ENCODE measurements around the gene DCBLD2.

DCBLD2 gene

DNA sequence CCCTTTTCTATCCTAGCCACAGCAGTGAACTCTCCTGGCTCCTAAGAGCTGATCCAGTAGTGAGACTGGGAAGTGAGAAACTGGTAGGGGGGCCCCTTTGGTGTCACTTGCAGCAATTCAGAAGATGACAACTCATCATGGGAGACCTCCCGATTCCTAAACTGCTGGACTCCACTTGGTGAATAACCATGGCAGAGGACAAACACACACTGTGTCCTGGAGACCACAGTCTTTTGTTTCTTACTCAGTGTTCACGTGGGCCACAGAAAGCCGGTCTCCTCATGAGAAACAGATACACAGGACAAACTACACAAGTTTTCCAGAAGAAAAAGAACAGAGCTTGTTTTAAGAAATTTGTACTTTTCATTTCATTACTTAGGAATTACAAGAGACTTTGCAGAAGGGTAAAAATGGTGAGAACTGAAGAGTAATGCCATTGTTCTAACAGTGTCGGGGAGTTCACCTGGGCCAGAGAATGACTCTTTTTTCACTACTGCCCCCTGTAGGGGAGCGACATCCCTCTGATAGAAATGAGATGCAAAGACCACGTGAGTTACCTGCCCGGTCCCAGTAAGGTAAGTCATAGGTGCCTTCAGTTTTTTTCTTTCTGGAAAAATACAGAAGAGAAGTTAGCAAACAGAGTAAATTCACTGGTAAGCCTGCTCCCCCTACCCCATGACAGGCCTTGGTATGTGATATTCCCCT is 100.3 kb downstream of the DCBLD2 start:
- WGBS (ENCODE audit: extremely low coverage, insufficient coverage, insufficient read length), result no CpG with 5 or more reads among the region's 7 CpGs
- H2BK12ac ChIP-seq (ENCODE audit: low read length), result no peak overlapping the region
- DNase-seq, result peak in 1 of 2 donors; percentile 64

GRCh38 chr3:98800401-98800800 is 101.1 kb downstream of the DCBLD2 start:
- no peaks in the 10 kb centered on the region for H3K4me1 ChIP-seq (ENCODE audit: control insufficient read depth in 1 of 2, insufficient read depth in 2 of 2, low read length in 2 of 2)

More for the DNA sequence above, 100.3 kb downstream of the DCBLD2 start:
- no peak overlapping the region for H3K9ac ChIP-seq (ENCODE audit: low read length)
- H3K9me3 ChIP-seq (ENCODE audit: insufficient read depth, low read depth, low read length), result no peaks in the 10 kb centered on the region
- no peaks in the 10 kb centered on the region for H3K79me1 ChIP-seq (ENCODE audit: low read length)
- no peak overlapping the region for H2AFZ ChIP-seq (ENCODE audit: insufficient read depth, low read length, poor library complexity)
- H3K4ac ChIP-seq (ENCODE audit: low read depth, low read length), result no peak overlapping the region
- H3K4me1 ChIP-seq (ENCODE audit: control insufficient read depth in 1 of 2, insufficient read depth in 2 of 2, low read length in 2 of 2), result no peaks in the 10 kb centered on the region
- H2BK120ac ChIP-seq (ENCODE audit: insufficient read depth, low read length, poor library complexity), result no peak overlapping the region
- H3K27ac ChIP-seq (ENCODE audit: low read depth, low read length), result no peak overlapping the region
- peaks cover 6 to 7% of the 10 kb centered on the region in 2 experiments for H3K36me3 ChIP-seq (ENCODE audit: control insufficient read depth in 1 of 2, insufficient read depth in 2 of 2, low read length in 2 of 2)
- no peak overlapping the region for H3K18ac ChIP-seq (ENCODE audit: low read length)
- H4K8ac ChIP-seq (ENCODE audit: low read depth, low read length), result no peak overlapping the region
- no peaks in the 10 kb centered on the region for H3K79me2 ChIP-seq (ENCODE audit: control insufficient read depth, insufficient read depth, low read length, poor library complexity)
- H2AK5ac ChIP-seq (ENCODE audit: low read length), result no peak overlapping the region
- H3K14ac ChIP-seq (ENCODE audit: low read length), result no peak overlapping the region
- no peak overlapping the region for H3K23ac ChIP-seq (ENCODE audit: low read length)
- no peak overlapping the region for H4K91ac ChIP-seq (ENCODE audit: low read depth, low read length)
- no peak overlapping the region for H4K12ac ChIP-seq (ENCODE audit: low read depth, low read length)
- no peak overlapping the region for H3K4me3 ChIP-seq (ENCODE audit: low read depth, low read length)
- H3K27me3 ChIP-seq (ENCODE audit: insufficient read depth, low read length), result no peaks in the 10 kb centered on the region
- no peak overlapping the region for H2BK5ac ChIP-seq (ENCODE audit: low read depth, low read length, poor library complexity)
- no peak overlapping the region for H3K4me2 ChIP-seq (ENCODE audit: low read length)

DNA sequence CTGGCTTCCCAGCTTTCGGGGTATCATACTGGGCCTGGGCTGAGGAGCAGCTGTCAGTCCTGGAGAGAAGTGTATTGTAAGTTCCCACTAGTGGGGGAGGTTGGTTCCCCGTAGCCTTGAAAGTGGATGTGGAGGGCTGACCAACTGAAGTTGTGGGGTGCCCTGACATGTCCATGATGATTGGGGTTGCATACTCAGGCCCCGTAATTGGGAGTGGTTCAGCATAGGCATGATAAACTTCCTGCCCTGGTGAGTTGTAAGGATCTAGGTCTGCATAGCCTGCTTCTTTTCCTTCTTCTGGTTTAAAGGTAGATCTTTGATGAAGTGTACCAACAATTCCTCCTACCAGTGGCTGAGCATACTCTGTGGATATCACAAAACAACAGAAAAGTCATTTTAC is 102.0 kb downstream of the DCBLD2 start:
- no peak overlapping the region for H3K4ac ChIP-seq (ENCODE audit: low read depth, low read length)
- H3K4me2 ChIP-seq (ENCODE audit: low read length), result no peak overlapping the region
- H3K14ac ChIP-seq (ENCODE audit: low read length), result no peak overlapping the region
- H3K27ac ChIP-seq (ENCODE audit: low read depth, low read length), result no peak overlapping the region
- no peak overlapping the region for H2BK120ac ChIP-seq (ENCODE audit: insufficient read depth, low read length, poor library complexity)
- H4K91ac ChIP-seq (ENCODE audit: low read depth, low read length), result no peak overlapping the region
- H3K9me3 ChIP-seq (ENCODE audit: insufficient read depth, low read depth, low read length), result no peaks in the 10 kb centered on the region
- H3K27me3 ChIP-seq (ENCODE audit: insufficient read depth, low read length), result no peaks in the 10 kb centered on the region
- WGBS (ENCODE audit: extremely low coverage, insufficient coverage, insufficient read length), result no CpG with 5 or more reads among the region's 3 CpGs
- H4K8ac ChIP-seq (ENCODE audit: low read depth, low read length), result no peak overlapping the region
- H3K79me1 ChIP-seq (ENCODE audit: low read length), result no peaks in the 10 kb centered on the region
- H2AFZ ChIP-seq (ENCODE audit: insufficient read depth, low read length, poor library complexity), result no peak overlapping the region
- H3K18ac ChIP-seq (ENCODE audit: low read length), result no peak overlapping the region
- no peak overlapping the region for H4K12ac ChIP-seq (ENCODE audit: low read depth, low read length)
- no peak overlapping the region for H2BK5ac ChIP-seq (ENCODE audit: low read depth, low read length, poor library complexity)
- H3K79me2 ChIP-seq (ENCODE audit: control insufficient read depth, insufficient read depth, low read length, poor library complexity), result no peaks in the 10 kb centered on the region
- H3K4me3 ChIP-seq (ENCODE audit: low read depth, low read length), result no peak overlapping the region
- H2AK5ac ChIP-seq (ENCODE audit: low read length), result no peak overlapping the region
- no peak for DNase-seq
- H2BK12ac ChIP-seq (ENCODE audit: low read length), result no peak overlapping the region
- peaks cover 5 to 6% of the 10 kb centered on the region in 2 experiments for H3K36me3 ChIP-seq (ENCODE audit: control insufficient read depth in 1 of 2, insufficient read depth in 2 of 2, low read length in 2 of 2)
- H3K9ac ChIP-seq (ENCODE audit: low read length), result no peak overlapping the region
- H3K4me1 ChIP-seq (ENCODE audit: control insufficient read depth in 1 of 2, insufficient read depth in 2 of 2, low read length in 2 of 2), result no peaks in the 10 kb centered on the region
- no peak overlapping the region for H3K23ac ChIP-seq (ENCODE audit: low read length)

More at GRCh38 chr3:98800401-98800800, 101.1 kb downstream of the DCBLD2 start:
- H4K12ac ChIP-seq (ENCODE audit: low read depth, low read length), result no peak overlapping the region
- H3K4me3 ChIP-seq (ENCODE audit: low read depth, low read length), result no peak overlapping the region
- no CpG with 5 or more reads among the region's 3 CpGs for WGBS (ENCODE audit: extremely low coverage, insufficient coverage, insufficient read length)
- H3K36me3 ChIP-seq (ENCODE audit: control insufficient read depth in 1 of 2, insufficient read depth in 2 of 2, low read length in 2 of 2), result peaks cover 5% of the 10 kb centered on the region in 2 experiments
- no peaks in the 10 kb centered on the region for H3K79me2 ChIP-seq (ENCODE audit: control insufficient read depth, insufficient read depth, low read length, poor library complexity)
- H3K4me2 ChIP-seq (ENCODE audit: low read length), result no peak overlapping the region
- no peak overlapping the region for H3K23ac ChIP-seq (ENCODE audit: low read length)
- H3K4ac ChIP-seq (ENCODE audit: low read depth, low read length), result no peak overlapping the region
- H3K27me3 ChIP-seq (ENCODE audit: insufficient read depth, low read length), result no peaks in the 10 kb centered on the region
- no peak overlapping the region for H2BK120ac ChIP-seq (ENCODE audit: insufficient read depth, low read length, poor library complexity)
- peak in 1 of 2 donors; percentile 34 for DNase-seq
- H4K8ac ChIP-seq (ENCODE audit: low read depth, low read length), result no peak overlapping the region
- H3K14ac ChIP-seq (ENCODE audit: low read length), result no peak overlapping the region
- H2AFZ ChIP-seq (ENCODE audit: insufficient read depth, low read length, poor library complexity), result no peak overlapping the region
- H4K91ac ChIP-seq (ENCODE audit: low read depth, low read length), result no peak overlapping the region
- H3K9me3 ChIP-seq (ENCODE audit: insufficient read depth, low read depth, low read length), result no peaks in the 10 kb centered on the region
- no peaks in the 10 kb centered on the region for H3K79me1 ChIP-seq (ENCODE audit: low read length)
- no peak overlapping the region for H3K9ac ChIP-seq (ENCODE audit: low read length)
- H2BK12ac ChIP-seq (ENCODE audit: low read length), result no peak overlapping the region
- H3K27ac ChIP-seq (ENCODE audit: low read depth, low read length), result no peak overlapping the region
- no peak overlapping the region for H3K18ac ChIP-seq (ENCODE audit: low read length)
- no peak overlapping the region for H2AK5ac ChIP-seq (ENCODE audit: low read length)
- H2BK5ac ChIP-seq (ENCODE audit: low read depth, low read length, poor library complexity), result no peak overlapping the region

GRCh38 chr3:98798820-98799219 is 102.7 kb downstream of the DCBLD2 start:
- no peak overlapping the region for H2BK120ac ChIP-seq (ENCODE audit: insufficient read depth, low read length, poor library complexity)
- H3K4ac ChIP-seq (ENCODE audit: low read depth, low read length), result no peak overlapping the region
- H3K9ac ChIP-seq (ENCODE audit: low read length), result no peak overlapping the region
- no peak overlapping the region for H2BK12ac ChIP-seq (ENCODE audit: low read length)
- peaks cover 5 to 6% of the 10 kb centered on the region in 2 experiments for H3K36me3 ChIP-seq (ENCODE audit: control insufficient read depth in 1 of 2, insufficient read depth in 2 of 2, low read length in 2 of 2)
- no peak overlapping the region for H3K4me2 ChIP-seq (ENCODE audit: low read length)
- no peaks in the 10 kb centered on the region for H3K27me3 ChIP-seq (ENCODE audit: insufficient read depth, low read length)
- no peak overlapping the region for H4K91ac ChIP-seq (ENCODE audit: low read depth, low read length)
- H3K27ac ChIP-seq (ENCODE audit: low read depth, low read length), result no peak overlapping the region
- H3K23ac ChIP-seq (ENCODE audit: low read length), result no peak overlapping the region
- no peaks in the 10 kb centered on the region for H3K4me1 ChIP-seq (ENCODE audit: control insufficient read depth in 1 of 2, insufficient read depth in 2 of 2, low read length in 2 of 2)
- no peak overlapping the region for H3K4me3 ChIP-seq (ENCODE audit: low read depth, low read length)
- H2AFZ ChIP-seq (ENCODE audit: insufficient read depth, low read length, poor library complexity), result no peak overlapping the region
- H4K12ac ChIP-seq (ENCODE audit: low read depth, low read length), result no peak overlapping the region
- whole genome bisulfite sequencing (ENCODE audit: extremely low coverage, insufficient coverage, insufficient read length), result no CpG with 5 or more reads among the region's 4 CpGs
- no peaks in the 10 kb centered on the region for H3K79me2 ChIP-seq (ENCODE audit: control insufficient read depth, insufficient read depth, low read length, poor library complexity)
- H4K8ac ChIP-seq (ENCODE audit: low read depth, low read length), result no peak overlapping the region
- no peak overlapping the region for H3K18ac ChIP-seq (ENCODE audit: low read length)
- H2AK5ac ChIP-seq (ENCODE audit: low read length), result no peak overlapping the region
- no peak overlapping the region for H3K14ac ChIP-seq (ENCODE audit: low read length)
- H2BK5ac ChIP-seq (ENCODE audit: low read depth, low read length, poor library complexity), result no peak overlapping the region
- peak in 1 of 2 donors; percentile 9 for DNase-seq
- no peaks in the 10 kb centered on the region for H3K9me3 ChIP-seq (ENCODE audit: insufficient read depth, low read depth, low read length)
- H3K79me1 ChIP-seq (ENCODE audit: low read length), result no peaks in the 10 kb centered on the region

Measured in trophoblast cell (in vitro differentiated cells and primary cell).